GM12872 (cell line): ENCODE data around the gene SSX4B.
"Not testable (repeated sequence)": the region's sequence is repeated elsewhere in the genome, so short reads cannot be mapped to it uniquely, and the experiment has no call there.

Source experiments
- CTCF ChIP-seq: IDR thresholded peaks from 3 replicates; pipeline ENCODE4 v1.5.1; 2011; ENCODE audit warnings: low read depth, mild to moderate bottlenecking, low read length, moderate library complexity; ENCODE audit not compliant: insufficient read depth

SSX4B gene

GRCh38 chrX:48411860-48412259 is at the start of gene SSX4B:
Gene SSX4B, minus strand, starts transcription at chrX:48411960. Its CDS starts 588 bp downstream, at chrX:48411372.
- not testable (repeated sequence) for TF ChIP-seq CTCF

- TF ChIP-seq CTCF, result no peak
Observed at GRCh38 chrX:48460606-48461005, 48.8 kb upstream of the SSX4B start.

GRCh38 chrX:48460031-48460430 is 48.3 kb upstream of the SSX4B start:
- TF ChIP-seq CTCF, result no peak

- no peak for TF ChIP-seq CTCF
Observed at GRCh38 chrX:48459483-48459882, 47.7 kb upstream of the SSX4B start.

GRCh38 chrX:48458711-48459110 is 47.0 kb upstream of the SSX4B start:
- TF ChIP-seq CTCF, result no peak

GRCh38 chrX:48456628-48457331 is 45.0 kb upstream of the SSX4B start:
- TF ChIP-seq CTCF, result no peak

GRCh38 chrX:48451708-48452107 is 39.9 kb upstream of the SSX4B start:
- no peak for TF ChIP-seq CTCF
